Mesenchymal stem cell (in vitro differentiated cells and primary cell): Measurements from ENCODE around the gene NDST1.

Experiments
- DNase-seq: peaks from one replicate; pipeline ENCODE4 v3.0.0-alpha.2; 2013
- H2AFZ ChIP-seq: one replicate; pipeline ENCODE4 v1.6.1; 2013; ENCODE audit warnings: low read depth, mild to moderate bottlenecking, control low read depth, inconsistent platforms, low read length, moderate library complexity
- H2AK5ac ChIP-seq: 2 replicates; pipeline ENCODE4 v1.6.1; 2013; ENCODE audit warnings: low read length, moderate library complexity, mild to moderate bottlenecking, inconsistent platforms; ENCODE audit not compliant: severe bottlenecking
- H2BK120ac ChIP-seq: one replicate; pipeline ENCODE4 v1.6.1; 2013; ENCODE audit warnings: low read depth, mild to moderate bottlenecking, inconsistent platforms, low read length, moderate library complexity
- H2BK12ac ChIP-seq, 2 experiments: one replicate each; pipeline ENCODE4 v1.6.1; 2013; ENCODE audit warnings: inconsistent platforms in 2 of 2, low read length in 2 of 2, mild to moderate bottlenecking in 2 of 2, moderate library complexity in 2 of 2, control low read depth in 1 of 2
- H2BK15ac ChIP-seq: one replicate; pipeline ENCODE4 v1.6.1; 2013; ENCODE audit warnings: mild to moderate bottlenecking, low read depth, inconsistent platforms; ENCODE audit not compliant: poor library complexity, severe bottlenecking
- H2BK5ac ChIP-seq: 2 replicates; pipeline ENCODE4 v1.6.1; 2013; ENCODE audit warnings: low read depth, mild to moderate bottlenecking, low read length, control low read depth, inconsistent platforms; ENCODE audit not compliant: poor library complexity, severe bottlenecking
- H3K14ac ChIP-seq, 2 experiments: one replicate each; pipeline ENCODE4 v1.6.1; 2013; ENCODE audit warnings: inconsistent platforms in 2 of 2, low read length in 2 of 2, control low read depth in 1 of 2, mild to moderate bottlenecking in 1 of 2, moderate library complexity in 1 of 2
- H3K18ac ChIP-seq, 2 experiments: one replicate each; pipeline ENCODE4 v1.6.1; 2013; ENCODE audit warnings: inconsistent platforms in 2 of 2, low read length in 2 of 2, control low read depth in 1 of 2, low read depth in 1 of 2, mild to moderate bottlenecking in 1 of 2
- H3K23ac ChIP-seq, 2 experiments: one replicate each; pipeline ENCODE4 v1.6.1; 2013; ENCODE audit warnings: inconsistent platforms in 2 of 2, low read length in 2 of 2, mild to moderate bottlenecking in 2 of 2, moderate library complexity in 2 of 2, control low read depth in 1 of 2
- H3K27ac ChIP-seq: 2 replicates; pipeline ENCODE4 v1.5.1; 2013; ENCODE audit warnings: mild to moderate bottlenecking, moderate library complexity, low read length, control low read depth, inconsistent platforms; ENCODE audit not compliant: poor library complexity, severe bottlenecking
- H3K27me3 ChIP-seq, 2 experiments: 2 replicates each; pipeline versions ENCODE4 v1.6.1 to v1.7.0; 2013; ENCODE audit warnings: low read length in 2 of 2, mild to moderate bottlenecking in 2 of 2, moderate library complexity in 2 of 2, control low read depth in 1 of 2, inconsistent platforms in 1 of 2; ENCODE audit not compliant: control insufficient read depth in 1 of 2, insufficient read depth in 1 of 2
- H3K36me3 ChIP-seq, 2 experiments: 2 replicates each; pipeline versions ENCODE4 v1.6.1 to v1.7.0; 2013; ENCODE audit warnings: low read length in 2 of 2, control low read depth in 1 of 2, inconsistent platforms in 1 of 2, low read depth in 1 of 2, mild to moderate bottlenecking in 1 of 2; ENCODE audit not compliant: insufficient read depth in 2 of 2, control insufficient read depth in 1 of 2
- H3K4ac ChIP-seq, 2 experiments: one replicate each; pipeline ENCODE4 v1.6.1; 2013; ENCODE audit warnings: inconsistent platforms in 2 of 2, low read length in 2 of 2, mild to moderate bottlenecking in 2 of 2, moderate library complexity in 2 of 2, control low read depth in 1 of 2, low read depth in 1 of 2
- H3K4me1 ChIP-seq: 2 replicates; pipeline ENCODE4 v1.6.1; 2013; ENCODE audit warnings: low read depth, low read length, control low read depth; ENCODE audit not compliant: control insufficient read depth, insufficient read depth
- H3K4me2 ChIP-seq: 2 replicates; pipeline ENCODE4 v1.6.1; 2013; ENCODE audit warnings: low read length, mild to moderate bottlenecking, inconsistent platforms; ENCODE audit not compliant: poor library complexity, severe bottlenecking
- H3K4me3 ChIP-seq, 2 experiments: 2 replicates each; pipeline versions ENCODE4 v1.5.1 to v1.7.0; 2013; ENCODE audit warnings: low read length in 2 of 2, mild to moderate bottlenecking in 2 of 2, control low read depth in 1 of 2, low read depth in 1 of 2; ENCODE audit not compliant: insufficient read depth in 1 of 2
- H3K79me1 ChIP-seq: replicated peaks from 2 replicates; pipeline ENCODE4 v1.6.1; 2013; ENCODE audit warnings: mild to moderate bottlenecking, control low read depth, low read length, inconsistent platforms; ENCODE audit not compliant: poor library complexity, severe bottlenecking
- H3K9ac ChIP-seq: 2 replicates; pipeline ENCODE4 v1.7.0; 2013; ENCODE audit warnings: mild to moderate bottlenecking, low read length, moderate library complexity
- H3K9me3 ChIP-seq: 2 replicates; pipeline ENCODE4 v1.7.0; 2013; ENCODE audit warnings: mild to moderate bottlenecking, low read length; ENCODE audit not compliant: control insufficient read depth
- H4K8ac ChIP-seq: one replicate; pipeline ENCODE4 v1.6.1; 2013; ENCODE audit warnings: inconsistent platforms, mild to moderate bottlenecking, low read length, moderate library complexity
- H4K91ac ChIP-seq: one replicate; pipeline ENCODE4 v1.6.1; 2013; ENCODE audit warnings: mild to moderate bottlenecking, low read length, inconsistent platforms
- WGBS: methylation state at CpG from one replicate; pipeline ENCODE4 v1.1.7; 2013; ENCODE audit warnings: mixed read lengths; 5-methylcytosine and 5-hydroxymethylcytosine counted together

NDST1 gene

DNA sequence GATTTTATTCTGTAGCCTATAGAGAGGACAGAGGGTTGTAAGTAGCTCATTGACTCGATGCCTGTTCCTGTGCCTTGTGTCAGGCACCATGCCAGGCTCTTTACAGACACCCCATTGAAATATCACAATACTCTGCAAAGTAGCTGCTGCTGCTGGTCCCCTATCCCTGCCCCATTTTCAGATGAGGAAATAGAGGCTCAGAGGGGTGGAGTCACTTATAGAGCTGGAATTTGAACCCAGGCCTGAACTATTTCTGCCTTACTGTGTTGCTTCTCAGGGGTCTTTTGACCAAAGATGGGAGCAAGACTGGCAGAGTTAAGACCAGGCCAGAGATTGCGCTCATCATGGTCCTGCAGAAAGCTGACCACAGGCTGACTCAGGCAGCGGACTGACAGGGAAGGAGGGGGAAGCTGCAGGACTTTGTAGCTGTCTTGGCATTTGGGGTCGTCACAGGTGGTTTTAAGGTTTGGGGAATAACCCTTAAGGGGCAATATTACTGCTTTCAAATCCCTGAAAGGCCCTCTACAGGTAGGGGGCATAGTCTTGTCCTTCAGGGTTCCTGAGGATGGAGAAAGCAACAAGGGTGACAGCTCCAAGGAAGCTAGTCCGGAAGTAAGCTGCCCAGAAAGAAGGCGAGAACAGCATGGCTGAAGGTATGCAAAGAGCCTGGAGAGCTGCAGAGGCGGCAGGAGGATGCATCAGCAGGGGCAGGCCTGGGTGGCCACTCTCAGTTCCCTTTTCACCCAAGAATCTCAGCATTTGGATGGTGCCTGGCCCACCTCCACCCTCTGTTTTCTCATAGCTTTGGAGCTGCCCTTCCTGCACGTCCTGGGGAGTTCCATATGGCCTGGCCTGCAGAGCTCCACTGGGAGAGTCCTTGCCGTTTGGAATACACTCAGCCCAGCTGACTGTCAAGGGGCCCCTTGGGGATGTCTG is 18.3 kb upstream of the NDST1 start:
- H4K91ac ChIP-seq: no peak overlapping the region
- peak overlapping the region; percentile 38 for H4K8ac ChIP-seq
- H2BK5ac ChIP-seq: no peak overlapping the region
- peak overlapping the region; percentile 27 for H2BK120ac ChIP-seq
- peak overlapping the region; percentile 19 for H3K4me2 ChIP-seq
- H3K27me3 ChIP-seq: no peaks in the 10 kb centered on the region
- no peak overlapping the region for H2AFZ ChIP-seq
- H3K4ac ChIP-seq: peak overlapping the region; percentile 32 to 57
- peak overlapping the region; percentile 75 for H2AK5ac ChIP-seq
- H3K18ac ChIP-seq: peak overlapping the region; percentile 63 to 68
- H3K9me3 ChIP-seq: no peaks in the 10 kb centered on the region
- peak; percentile 77 for DNase-seq
- H3K4me3 ChIP-seq: peak overlapping the region in 1 of 2 experiments; percentile 85
- 18% methylated on average over 9 of the region's 9 CpGs for WGBS
- H2BK15ac ChIP-seq: no peak overlapping the region
- H3K4me1 ChIP-seq: peaks cover 51% of the 10 kb centered on the region
- no peak overlapping the region for H2BK12ac ChIP-seq
- H3K23ac ChIP-seq: no peak overlapping the region
- no peaks in the 10 kb centered on the region for H3K79me1 ChIP-seq
- peak overlapping the region; percentile 96 for H3K27ac ChIP-seq
- H3K14ac ChIP-seq: no peak overlapping the region
- H3K9ac ChIP-seq: peak overlapping the region; percentile 93
- peaks cover 24 to 26% of the 10 kb centered on the region in 2 experiments for H3K36me3 ChIP-seq

DNA sequence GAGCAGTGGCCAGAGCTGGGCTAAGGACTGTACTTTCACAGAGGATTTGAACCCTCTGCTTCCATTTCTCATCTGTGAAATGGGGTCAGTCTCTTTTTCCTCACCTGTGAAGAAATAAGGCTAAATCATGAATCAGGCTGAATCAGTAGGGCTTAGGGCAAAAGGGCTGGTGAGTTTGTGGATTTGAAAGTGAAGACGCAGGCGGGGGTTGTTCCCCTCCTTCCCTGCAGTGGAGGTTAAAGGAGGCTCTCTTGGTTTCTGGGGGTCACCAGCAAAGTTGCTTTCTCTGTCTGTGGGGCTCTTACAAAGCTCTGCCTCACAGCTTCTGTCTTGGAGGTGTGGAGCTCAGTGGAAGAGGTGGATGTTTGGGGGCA is 17.6 kb upstream of the NDST1 start:
- H3K23ac ChIP-seq: no peak overlapping the region
- H3K79me1 ChIP-seq: no peaks in the 10 kb centered on the region
- no peak overlapping the region for H2AFZ ChIP-seq
- H3K27me3 ChIP-seq: no peaks in the 10 kb centered on the region
- peaks cover 49% of the 10 kb centered on the region for H3K4me1 ChIP-seq
- peak overlapping the region in 1 of 2 experiments; percentile 38 for H3K18ac ChIP-seq
- peak overlapping the region; percentile 40 for H3K9ac ChIP-seq
- peak overlapping the region in 1 of 2 experiments; percentile 85 for H3K4me3 ChIP-seq
- no peak for DNase-seq
- no peak overlapping the region for H2AK5ac ChIP-seq
- H4K8ac ChIP-seq: no peak overlapping the region
- peak overlapping the region in 1 of 2 experiments; percentile 34 for H2BK12ac ChIP-seq
- no peak overlapping the region for H2BK5ac ChIP-seq
- H3K36me3 ChIP-seq: peaks cover 24 to 26% of the 10 kb centered on the region in 2 experiments
- no peak overlapping the region for H4K91ac ChIP-seq
- WGBS: 79% methylated on average over 2 of the region's 2 CpGs
- H3K9me3 ChIP-seq: no peaks in the 10 kb centered on the region
- no peak overlapping the region for H3K14ac ChIP-seq
- H3K27ac ChIP-seq: peak overlapping the region; percentile 96
- peak overlapping the region; percentile 11 for H3K4me2 ChIP-seq
- H2BK120ac ChIP-seq: no peak overlapping the region
- peak overlapping the region in 1 of 2 experiments; percentile 9 for H3K4ac ChIP-seq
- H2BK15ac ChIP-seq: peak overlapping the region; percentile 15

DNA sequence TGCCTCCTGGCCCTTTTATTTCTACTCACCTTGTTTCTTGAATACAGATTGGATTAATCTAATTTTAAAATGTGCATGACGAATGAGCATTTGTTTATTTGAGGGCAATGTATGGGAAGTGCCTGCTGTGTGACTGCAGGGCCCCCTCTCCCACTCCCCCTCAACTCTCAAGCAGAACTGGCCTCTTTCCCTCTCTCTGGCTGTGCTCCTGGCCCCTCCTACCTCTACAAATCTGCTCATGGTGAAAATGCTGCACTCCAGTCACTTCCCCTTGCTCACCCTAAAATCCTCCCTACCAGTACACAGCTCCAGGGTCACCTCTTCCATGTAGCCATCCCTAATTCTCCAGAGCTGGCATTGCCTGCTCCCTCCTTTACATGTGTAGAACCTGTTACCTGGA is 17.2 kb upstream of the NDST1 start:
- DNase-seq: no peak
- H3K4ac ChIP-seq: peak overlapping the region in 1 of 2 experiments; percentile 44
- no peak overlapping the region for H2BK120ac ChIP-seq
- no peaks in the 10 kb centered on the region for H3K79me1 ChIP-seq
- H3K4me1 ChIP-seq: peaks cover 49% of the 10 kb centered on the region
- no peak overlapping the region for H2AFZ ChIP-seq
- H2AK5ac ChIP-seq: peak overlapping the region; percentile 9
- no CpG with 5 or more reads among the region's 1 CpG for WGBS
- H2BK5ac ChIP-seq: no peak overlapping the region
- H3K9me3 ChIP-seq: no peaks in the 10 kb centered on the region
- no peak overlapping the region for H2BK15ac ChIP-seq
- no peaks in the 10 kb centered on the region for H3K27me3 ChIP-seq
- H3K14ac ChIP-seq: peak overlapping the region in 1 of 2 experiments; percentile 59
- H3K9ac ChIP-seq: peak overlapping the region; percentile 40
- H3K18ac ChIP-seq: no peak overlapping the region
- peaks cover 24 to 26% of the 10 kb centered on the region in 2 experiments for H3K36me3 ChIP-seq
- H4K8ac ChIP-seq: no peak overlapping the region
- peak overlapping the region in 1 of 2 experiments; percentile 85 for H3K4me3 ChIP-seq
- H4K91ac ChIP-seq: no peak overlapping the region
- no peak overlapping the region for H3K4me2 ChIP-seq
- H3K27ac ChIP-seq: peak overlapping the region; percentile 96
- H2BK12ac ChIP-seq: no peak overlapping the region
- no peak overlapping the region for H3K23ac ChIP-seq

DNA sequence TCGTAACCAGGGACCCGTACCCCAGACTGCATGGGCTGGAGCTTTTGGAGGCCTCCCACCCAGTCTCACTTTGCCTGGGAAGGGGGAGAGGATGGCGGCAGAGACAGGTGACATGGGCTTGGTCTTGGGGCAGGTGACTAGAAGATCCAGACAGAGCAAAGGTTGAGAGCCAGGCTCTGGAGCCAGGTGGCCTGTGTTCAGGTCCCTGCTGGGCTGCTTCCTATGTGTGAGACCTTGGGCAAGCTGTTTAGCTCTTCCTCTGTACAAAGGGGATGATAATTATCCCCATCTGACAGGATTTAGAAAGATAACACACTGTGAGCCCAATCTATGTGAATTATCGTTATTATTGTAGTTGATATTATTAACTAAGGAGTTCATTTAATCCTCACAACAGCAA is 16.1 kb upstream of the NDST1 start:
- DNase-seq: no peak
- Histone ChIP-seq H3K4me1 (peaks cover 56% of the 10 kb centered on the region), H3K27me3 (no peaks in the 10 kb centered on the region), H2BK15ac (no peak overlapping the region), H3K14ac (no peak overlapping the region), H4K91ac (peak overlapping the region; percentile 34), H3K4me2 (no peak overlapping the region), H3K4me3 (peak overlapping the region in 1 of 2 experiments; percentile 85), H3K18ac (peak overlapping the region in 1 of 2 experiments; percentile 64), H2AFZ (no peak overlapping the region), H2BK5ac (no peak overlapping the region), H2BK120ac (no peak overlapping the region), H2BK12ac (peak overlapping the region; percentile 45 to 49), H2AK5ac (peak overlapping the region; percentile 85), H3K4ac (no peak overlapping the region), H4K8ac (peak overlapping the region; percentile 12), H3K36me3 (peaks cover 24 to 35% of the 10 kb centered on the region in 2 experiments), H3K9ac (peak overlapping the region; percentile 33), H3K9me3 (no peaks in the 10 kb centered on the region), H3K27ac (peak overlapping the region; percentile 74), H3K23ac (no peak overlapping the region), H3K79me1 (no peaks in the 10 kb centered on the region)
- WGBS: 91% methylated on average over 3 of the region's 4 CpGs
